ENCODE results near the gene TPI1. TPM values are rescaled to one million over a fixed set of nuclear protein-coding genes. Genes with fewer than 3 reads are reported as not detected.
"Not testable (repeated sequence)": the region's sequence is repeated elsewhere in the genome, so short reads cannot be mapped to it uniquely, and the experiment has no call there.

Gene TPI1
- total and polyA plus RNA-seq, 9 donors, result 136 to 594 (median 295) TPM

GRCh38 chr12:6903722-6904121, 36.4 kb downstream of the TPI1 start:
- H3K9me3 ChIP-seq, result no peaks in the 10 kb centered on the region
- no peak for DNase-seq
- intact Hi-C loops (cut with DNase I), result no loop called here
- no peak overlapping the region for H3K27ac ChIP-seq
- no peaks in the 10 kb centered on the region for H3K36me3 ChIP-seq
- H3K4me1 ChIP-seq (ENCODE audit: insufficient read depth), result no peaks in the 10 kb centered on the region
- no peak overlapping the region for H3K4me3 ChIP-seq
- H3K27me3 ChIP-seq, result no peaks in the 10 kb centered on the region
- 78 to 84% (median 82%) methylated on average over 1 of the region's 1 CpG for WGBS, 3 donors
- TF ChIP-seq, protein P1, sequence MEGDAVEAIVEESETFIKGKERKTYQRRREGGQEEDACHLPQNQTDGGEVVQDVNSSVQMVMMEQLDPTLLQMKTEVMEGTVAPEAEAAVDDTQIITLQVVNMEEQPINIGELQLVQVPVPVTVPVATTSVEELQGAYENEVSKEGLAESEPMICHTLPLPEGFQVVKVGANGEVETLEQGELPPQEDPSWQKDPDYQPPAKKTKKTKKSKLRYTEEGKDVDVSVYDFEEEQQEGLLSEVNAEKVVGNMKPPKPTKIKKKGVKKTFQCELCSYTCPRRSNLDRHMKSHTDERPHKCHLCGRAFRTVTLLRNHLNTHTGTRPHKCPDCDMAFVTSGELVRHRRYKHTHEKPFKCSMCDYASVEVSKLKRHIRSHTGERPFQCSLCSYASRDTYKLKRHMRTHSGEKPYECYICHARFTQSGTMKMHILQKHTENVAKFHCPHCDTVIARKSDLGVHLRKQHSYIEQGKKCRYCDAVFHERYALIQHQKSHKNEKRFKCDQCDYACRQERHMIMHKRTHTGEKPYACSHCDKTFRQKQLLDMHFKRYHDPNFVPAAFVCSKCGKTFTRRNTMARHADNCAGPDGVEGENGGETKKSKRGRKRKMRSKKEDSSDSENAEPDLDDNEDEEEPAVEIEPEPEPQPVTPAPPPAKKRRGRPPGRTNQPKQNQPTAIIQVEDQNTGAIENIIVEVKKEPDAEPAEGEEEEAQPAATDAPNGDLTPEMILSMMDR (IDR thresholded peaks at IDR 0.05), result no peak
- TF ChIP-seq EP300 (IDR thresholded peaks at IDR 0.05) (no peak), POLR2A (IDR thresholded peaks at IDR 0.05) (no peak)

- Histone ChIP-seq H3K27ac (peak within 1 kb of the TSS; percentile 75 to 79), H3K4me3 (peak within 1 kb of the TSS; percentile 56), H3K27me3 (no peaks in the 10 kb centered on the region), H3K36me3 (no peaks in the 10 kb centered on the region), H3K4me1 (ENCODE audit: insufficient read depth) (no peaks in the 10 kb centered on the region), H3K9me3 (no peaks in the 10 kb centered on the region)
- intact Hi-C loops (cut with DNase I), result no loop called here
- DNase-seq, result peak; percentile 96 to 99 (median 97)
- TF ChIP-seq, protein P1 (IDR thresholded peaks at IDR 0.05), result no peak
- TF ChIP-seq EP300 (IDR thresholded peaks at IDR 0.05), result no peak
- peak; percentile 95 for TF ChIP-seq POLR2A (IDR thresholded peaks at IDR 0.05)
- 3 to 4% (median 3%) methylated on average over 34 of the region's 34 CpGs for WGBS, 3 donors
These were observed 37.2 kb downstream of the TPI1 start, which contains the start of gene LRRC23 for GRCh38 chr12:6904280-6905276. Gene LRRC23, plus strand, starts transcription at chr12:6904822. Its CDS starts 812 bp downstream, at chr12:6905634.

DNA sequence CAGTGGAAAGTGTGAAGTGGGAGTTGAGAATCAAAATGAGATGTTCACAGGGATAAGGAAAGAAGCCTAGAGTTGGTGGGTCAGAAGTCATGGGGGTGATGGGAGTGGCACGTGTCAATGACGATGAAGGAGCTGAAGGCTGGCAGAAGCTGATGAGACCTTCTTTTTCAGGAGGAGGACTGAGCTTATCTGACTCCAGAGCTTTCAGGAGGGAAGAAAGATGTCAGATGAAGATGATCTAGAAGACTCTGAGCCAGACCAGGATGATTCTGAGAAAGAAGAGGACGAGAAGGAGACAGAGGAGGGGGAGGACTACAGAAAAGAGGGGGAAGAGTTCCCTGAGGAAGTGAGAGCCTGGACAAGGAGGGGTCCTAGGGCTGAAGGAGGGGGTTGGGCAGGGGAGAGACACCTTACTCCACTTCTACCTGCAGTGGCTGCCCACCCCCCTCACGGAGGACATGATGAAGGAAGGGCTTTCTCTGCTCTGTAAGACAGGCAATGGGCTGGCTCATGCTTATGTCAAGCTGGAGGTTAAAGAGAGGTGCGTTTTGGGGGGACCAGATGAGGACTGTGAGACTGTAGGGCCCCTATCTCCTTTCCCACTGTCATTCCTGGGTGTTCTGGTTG, 38.2 kb downstream of the TPI1 start:
- intact Hi-C loops (cut with DNase I), result no loop called here
- no peaks in the 10 kb centered on the region for H3K9me3 ChIP-seq
- TF ChIP-seq, protein P1 (IDR thresholded peaks at IDR 0.05), result no peak
- TF ChIP-seq POLR2A (IDR thresholded peaks at IDR 0.05), result no peak
- TF ChIP-seq EP300 (IDR thresholded peaks at IDR 0.05), result no peak
- no peaks in the 10 kb centered on the region for H3K4me1 ChIP-seq (ENCODE audit: insufficient read depth)
- 55 to 67% (median 62%) methylated on average over 5 of the region's 5 CpGs for WGBS, 3 donors
- H3K27me3 ChIP-seq, result no peaks in the 10 kb centered on the region
- H3K27ac ChIP-seq, result peak overlapping the region in 1 of 2 donors; percentile 75
- H3K36me3 ChIP-seq, result no peaks in the 10 kb centered on the region
- H3K4me3 ChIP-seq, result peak overlapping the region; percentile 56
- no peak for DNase-seq

GRCh38 chr12:6908141-6908540, 40.8 kb downstream of the TPI1 start:
- H3K9me3 ChIP-seq; H3K27me3 ChIP-seq; intact Hi-C loops (cut with DNase I); H3K36me3 ChIP-seq; H3K4me3 ChIP-seq; H3K4me1 ChIP-seq (ENCODE audit: insufficient read depth); DNase-seq; H3K27ac ChIP-seq: not testable (repeated sequence)
- 93 to 98% (median 95%) methylated on average over 11 of the region's 11 CpGs for WGBS, 3 donors
